Measurements from ENCODE around the gene ZCCHC7.

Gene ZCCHC7

DNA sequence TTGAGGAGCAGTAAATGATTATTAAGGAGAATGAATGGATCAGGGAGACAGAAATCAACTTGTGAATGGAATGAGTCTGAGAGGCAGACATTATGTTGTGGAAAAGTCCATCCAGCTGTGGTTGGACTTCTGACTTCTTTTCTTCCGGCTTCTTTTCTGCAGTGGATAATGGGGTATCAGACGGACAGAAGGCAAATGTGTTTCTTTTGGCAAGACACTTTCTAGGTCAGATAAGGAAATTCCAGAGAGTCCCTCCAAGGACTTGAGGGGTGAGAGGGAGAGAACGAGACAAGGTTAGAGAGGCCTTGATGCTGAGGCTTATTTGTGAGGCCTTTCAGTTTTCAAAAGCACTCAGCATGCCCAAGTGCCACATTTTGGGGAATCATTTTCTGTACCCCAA is 285.0 kb downstream of the ZCCHC7 start:
- no peak for DNase-seq (ENCODE audit: low spot score)

GRCh38 chr9:37405764-37406380 is 285.5 kb downstream of the ZCCHC7 start:
- no peak for DNase-seq (ENCODE audit: low spot score)

- DNase-seq (ENCODE audit: low spot score), result no peak
Observed at GRCh38 chr9:37406603-37407401, 286.4 kb downstream of the ZCCHC7 start.

DNA sequence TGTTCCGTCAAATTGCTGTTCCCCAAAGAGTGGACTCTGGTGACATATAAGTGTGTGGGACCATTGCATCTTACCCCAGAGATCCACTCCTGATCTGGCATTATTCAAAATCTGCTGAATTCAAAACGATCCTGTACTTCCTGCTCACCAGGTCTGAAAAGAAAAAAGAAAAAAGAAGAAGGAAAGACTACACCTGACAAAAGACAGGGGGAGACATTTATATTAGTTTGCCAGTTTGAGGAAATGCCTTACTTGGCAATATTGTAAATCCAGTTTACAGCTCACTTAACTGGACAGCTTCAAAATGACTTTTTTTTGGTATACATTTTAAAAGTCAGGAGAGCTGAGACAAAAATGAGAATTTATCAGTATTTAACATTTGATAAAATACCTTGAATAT is 287.1 kb downstream of the ZCCHC7 start:
- no peak for DNase-seq (ENCODE audit: low spot score)

Data from CD4-positive, alpha-beta T cell treated with Interleukin-6 at 100 ng/mL for 8 hours (primary cell).